ENCODE data around the gene MTG2.

Gene MTG2

GRCh38 chr20:62141043-62141396 is 41.8 kb upstream of the MTG2 start:
- no peak overlapping the region for H3K27ac ChIP-seq (ENCODE audit: low read depth, low read length)

GRCh38 chr20:62141397-62142251 is 41.2 kb upstream of the MTG2 start:
- H3K14ac ChIP-seq (ENCODE audit: low read length) = peak overlapping the region; percentile 11
- H4K91ac ChIP-seq (ENCODE audit: low read depth, low read length) = peak overlapping the region; percentile 32
- H3K79me2 ChIP-seq (ENCODE audit: control insufficient read depth, insufficient read depth, low read length, poor library complexity) = peaks cover 43% of the 10 kb centered on the region
- H3K4me3 ChIP-seq (ENCODE audit: low read depth, low read length) = peak overlapping the region; percentile 58
- H3K79me1 ChIP-seq (ENCODE audit: low read length) = peaks cover 7% of the 10 kb centered on the region
- H2BK12ac ChIP-seq (ENCODE audit: low read length) = no peak overlapping the region
- peak overlapping the region; percentile 88 for H2AK5ac ChIP-seq (ENCODE audit: low read length)
- no peaks in the 10 kb centered on the region for H3K27me3 ChIP-seq (ENCODE audit: insufficient read depth, low read length)
- H2BK120ac ChIP-seq (ENCODE audit: insufficient read depth, low read length, poor library complexity) = no peak overlapping the region
- H3K4me1 ChIP-seq (ENCODE audit: control insufficient read depth in 1 of 2, insufficient read depth in 2 of 2, low read length in 2 of 2) = peaks cover 6 to 14% of the 10 kb centered on the region in 2 experiments
- H3K9me3 ChIP-seq (ENCODE audit: insufficient read depth, low read depth, low read length) = peaks cover 2% of the 10 kb centered on the region
- peak overlapping the region; percentile 27 for H4K12ac ChIP-seq (ENCODE audit: low read depth, low read length)
- no peak for DNase-seq
- H3K36me3 ChIP-seq (ENCODE audit: control insufficient read depth in 1 of 2, insufficient read depth in 2 of 2, low read length in 2 of 2) = peaks cover 39 to 55% of the 10 kb centered on the region in 2 experiments
- H2AFZ ChIP-seq (ENCODE audit: insufficient read depth, low read length, poor library complexity) = no peak overlapping the region
- no CpG with 5 or more reads among the region's 14 CpGs for WGBS (ENCODE audit: extremely low coverage, insufficient coverage, insufficient read length)
- peak overlapping the region; percentile 98 for H3K9ac ChIP-seq (ENCODE audit: low read length)
- H3K23ac ChIP-seq (ENCODE audit: low read length) = no peak overlapping the region
- no peak overlapping the region for H2BK5ac ChIP-seq (ENCODE audit: low read depth, low read length, poor library complexity)
- peak overlapping the region; percentile 79 for H3K4me2 ChIP-seq (ENCODE audit: low read length)
- peak overlapping the region; percentile 2 for H3K27ac ChIP-seq (ENCODE audit: low read depth, low read length)
- peak overlapping the region; percentile 22 for H4K8ac ChIP-seq (ENCODE audit: low read depth, low read length)
- H3K4ac ChIP-seq (ENCODE audit: low read depth, low read length) = peak overlapping the region; percentile 99
- H3K18ac ChIP-seq (ENCODE audit: low read length) = no peak overlapping the region

More at GRCh38 chr20:62141043-62141396, 41.8 kb upstream of the MTG2 start:
- no peak overlapping the region for H2BK5ac ChIP-seq (ENCODE audit: low read depth, low read length, poor library complexity)
- no CpG with 5 or more reads among the region's 7 CpGs for WGBS (ENCODE audit: extremely low coverage, insufficient coverage, insufficient read length)
- no peak overlapping the region for H3K14ac ChIP-seq (ENCODE audit: low read length)
- peaks cover 6 to 14% of the 10 kb centered on the region in 2 experiments for H3K4me1 ChIP-seq (ENCODE audit: control insufficient read depth in 1 of 2, insufficient read depth in 2 of 2, low read length in 2 of 2)
- H3K9me3 ChIP-seq (ENCODE audit: insufficient read depth, low read depth, low read length) = peaks cover 2% of the 10 kb centered on the region
- H3K4ac ChIP-seq (ENCODE audit: low read depth, low read length) = peak overlapping the region; percentile 99
- H2AFZ ChIP-seq (ENCODE audit: insufficient read depth, low read length, poor library complexity) = no peak overlapping the region
- H4K8ac ChIP-seq (ENCODE audit: low read depth, low read length) = no peak overlapping the region
- H3K79me1 ChIP-seq (ENCODE audit: low read length) = peaks cover 7% of the 10 kb centered on the region
- H3K4me3 ChIP-seq (ENCODE audit: low read depth, low read length) = no peak overlapping the region
- peaks cover 38 to 56% of the 10 kb centered on the region in 2 experiments for H3K36me3 ChIP-seq (ENCODE audit: control insufficient read depth in 1 of 2, insufficient read depth in 2 of 2, low read length in 2 of 2)
- no peak overlapping the region for H2BK120ac ChIP-seq (ENCODE audit: insufficient read depth, low read length, poor library complexity)
- no peak overlapping the region for H2AK5ac ChIP-seq (ENCODE audit: low read length)
- H3K9ac ChIP-seq (ENCODE audit: low read length) = no peak overlapping the region
- H3K27me3 ChIP-seq (ENCODE audit: insufficient read depth, low read length) = no peaks in the 10 kb centered on the region
- H3K79me2 ChIP-seq (ENCODE audit: control insufficient read depth, insufficient read depth, low read length, poor library complexity) = peaks cover 40% of the 10 kb centered on the region
- H4K12ac ChIP-seq (ENCODE audit: low read depth, low read length) = no peak overlapping the region
- no peak overlapping the region for H2BK12ac ChIP-seq (ENCODE audit: low read length)
- H3K18ac ChIP-seq (ENCODE audit: low read length) = no peak overlapping the region
- H3K4me2 ChIP-seq (ENCODE audit: low read length) = peak overlapping the region; percentile 79
- DNase-seq = no peak
- no peak overlapping the region for H4K91ac ChIP-seq (ENCODE audit: low read depth, low read length)
- no peak overlapping the region for H3K23ac ChIP-seq (ENCODE audit: low read length)

GRCh38 chr20:62142252-62143080 is 40.4 kb upstream of the MTG2 start:
- WGBS (ENCODE audit: extremely low coverage, insufficient coverage, insufficient read length) = no CpG with 5 or more reads among the region's 71 CpGs
- peak in 1 of 2 donors; percentile 31 for DNase-seq
- Histone ChIP-seq H3K4me1 (ENCODE audit: control insufficient read depth in 1 of 2, insufficient read depth in 2 of 2, low read length in 2 of 2) (peaks cover 6 to 14% of the 10 kb centered on the region in 2 experiments), H3K9ac (ENCODE audit: low read length) (peak overlapping the region; percentile 98), H4K8ac (ENCODE audit: low read depth, low read length) (peak overlapping the region; percentile 96), H2BK120ac (ENCODE audit: insufficient read depth, low read length, poor library complexity) (peak overlapping the region; percentile 97), H3K4ac (ENCODE audit: low read depth, low read length) (peak overlapping the region; percentile 99), H3K27ac (ENCODE audit: low read depth, low read length) (peak overlapping the region; percentile 96), H2BK5ac (ENCODE audit: low read depth, low read length, poor library complexity) (peak overlapping the region; percentile 98), H3K36me3 (ENCODE audit: control insufficient read depth in 1 of 2, insufficient read depth in 2 of 2, low read length in 2 of 2) (peaks cover 34 to 48% of the 10 kb centered on the region in 2 experiments), H2AFZ (ENCODE audit: insufficient read depth, low read length, poor library complexity) (peak overlapping the region; percentile 66), H3K79me2 (ENCODE audit: control insufficient read depth, insufficient read depth, low read length, poor library complexity) (peaks cover 51% of the 10 kb centered on the region), H3K23ac (ENCODE audit: low read length) (no peak overlapping the region), H3K18ac (ENCODE audit: low read length) (peak overlapping the region; percentile 99), H3K9me3 (ENCODE audit: insufficient read depth, low read depth, low read length) (peaks cover 5% of the 10 kb centered on the region), H3K4me3 (ENCODE audit: low read depth, low read length) (peak overlapping the region; percentile 99), H2BK12ac (ENCODE audit: low read length) (no peak overlapping the region), H4K12ac (ENCODE audit: low read depth, low read length) (peak overlapping the region; percentile 69), H3K27me3 (ENCODE audit: insufficient read depth, low read length) (no peaks in the 10 kb centered on the region), H3K79me1 (ENCODE audit: low read length) (peaks cover 7% of the 10 kb centered on the region), H4K91ac (ENCODE audit: low read depth, low read length) (peak overlapping the region; percentile 97), H3K14ac (ENCODE audit: low read length) (peak overlapping the region; percentile 99), H2AK5ac (ENCODE audit: low read length) (peak overlapping the region; percentile 96), H3K4me2 (ENCODE audit: low read length) (peak overlapping the region; percentile 79)

Data from trophoblast cell (in vitro differentiated cells and primary cell).